ENCODE results near the gene PTPRD.
A peak's percentile ranks its signal among the peaks of the same experiment; 100 is the strongest.

Gene PTPRD

DNA sequence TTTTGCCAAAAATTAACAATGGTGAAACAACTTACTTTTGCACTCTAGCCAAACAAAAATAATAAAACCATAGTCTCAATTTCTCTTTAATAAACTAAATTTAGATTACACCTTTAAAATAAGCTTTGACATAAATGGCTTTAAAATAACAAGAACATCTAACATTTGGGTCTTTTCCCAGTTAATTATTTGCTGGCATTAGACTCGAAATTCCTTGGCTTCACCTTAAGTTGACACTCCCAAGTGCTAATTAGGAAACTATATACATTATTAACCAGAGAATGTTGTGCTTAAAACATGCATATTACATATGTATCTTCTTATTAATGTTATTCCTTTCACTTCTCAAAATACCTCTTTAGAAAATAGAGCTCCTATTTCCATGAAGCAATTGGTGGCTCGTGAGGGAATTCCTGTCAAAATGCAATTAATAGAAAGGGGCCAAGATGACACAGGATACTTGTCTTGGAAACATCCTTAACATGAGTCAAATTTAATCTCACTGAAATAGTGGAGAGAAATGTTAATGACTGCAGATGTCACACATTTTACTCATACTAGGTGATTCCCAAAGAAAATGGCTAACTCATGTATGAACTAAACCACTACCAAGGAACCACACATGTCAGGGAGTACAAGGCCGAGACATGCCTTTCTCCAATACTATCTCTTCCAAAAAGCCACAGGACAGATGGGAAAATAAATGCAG is 1880.3 kb downstream of the PTPRD start:
- WGBS, 2 experiments = 80 to 88% methylated on average over 1 to 3 of the region's 3 CpGs

DNA sequence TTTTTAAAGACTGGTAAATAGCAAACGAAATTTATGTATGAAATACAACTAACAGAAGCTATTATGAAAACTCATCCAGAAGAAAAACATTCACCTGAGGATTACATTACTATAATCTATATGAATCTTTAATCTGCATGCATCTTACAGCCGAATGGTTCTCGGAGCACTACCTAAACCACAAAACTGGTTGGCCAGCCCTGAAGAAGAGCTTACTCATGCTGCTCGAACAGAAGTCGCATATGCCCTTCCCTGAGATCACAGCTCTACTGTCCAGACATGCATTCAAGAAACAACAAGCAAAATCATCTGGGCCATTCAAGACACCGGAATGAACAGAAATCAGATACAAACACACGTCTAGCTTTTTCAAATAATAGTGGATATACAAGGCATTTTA is 1882.2 kb downstream of the PTPRD start:
- Histone ChIP-seq H3K27ac (ENCODE audit: insufficient read depth, low read depth, low read length, poor library complexity, severe bottlenecking) (no peak overlapping the region), H3K4me1 (ENCODE audit: control insufficient read depth, insufficient read depth, low read length) (peaks cover 19% of the 10 kb centered on the region), H3K9me3 (ENCODE audit: control insufficient read depth, low read length) (no peaks in the 10 kb centered on the region), H3K36me3 (ENCODE audit: control insufficient read depth, insufficient read depth, low read length) (no peaks in the 10 kb centered on the region), H3K4me3 (ENCODE audit: insufficient read depth, low read depth, low read length) (no peak overlapping the region), H3K27me3 (ENCODE audit: control insufficient read depth, insufficient read depth, low read length, poor library complexity, severe bottlenecking) (no peaks in the 10 kb centered on the region)
- 88 to 96% methylated on average over 6 to 7 of the region's 7 CpGs for whole genome bisulfite sequencing, 2 experiments

More for the DNA sequence above, 1880.3 kb downstream of the PTPRD start:
- Histone ChIP-seq H3K27me3 (ENCODE audit: control insufficient read depth, insufficient read depth, low read length, poor library complexity, severe bottlenecking) (no peaks in the 10 kb centered on the region), H3K36me3 (ENCODE audit: control insufficient read depth, insufficient read depth, low read length) (no peaks in the 10 kb centered on the region), H3K4me3 (ENCODE audit: insufficient read depth, low read depth, low read length) (no peak overlapping the region), H3K27ac (ENCODE audit: insufficient read depth, low read depth, low read length, poor library complexity, severe bottlenecking) (no peak overlapping the region), H3K9me3 (ENCODE audit: control insufficient read depth, low read length) (no peaks in the 10 kb centered on the region), H3K4me1 (ENCODE audit: control insufficient read depth, insufficient read depth, low read length) (peaks cover 19% of the 10 kb centered on the region)

DNA sequence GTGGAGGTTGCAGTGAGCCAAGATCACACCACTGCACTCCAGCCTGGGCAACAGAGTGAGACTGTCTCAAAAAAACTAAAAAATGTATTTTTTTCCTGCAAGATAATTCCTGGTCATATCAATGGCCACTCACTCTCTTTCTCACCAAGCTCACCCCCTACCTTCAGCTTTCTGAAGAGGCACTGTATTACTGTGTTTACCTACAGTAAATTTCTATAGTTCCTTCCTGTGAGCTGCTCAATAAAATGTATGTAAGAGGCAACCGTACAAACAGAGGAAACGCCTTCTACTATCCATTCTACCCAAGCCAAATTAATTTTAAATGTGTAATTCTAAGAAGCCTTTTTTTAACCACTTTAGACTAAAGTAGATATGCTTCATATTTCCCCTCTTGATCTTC is 1883.9 kb downstream of the PTPRD start:
- Histone ChIP-seq H3K4me3 (ENCODE audit: insufficient read depth, low read depth, low read length) (no peak overlapping the region), H3K9me3 (ENCODE audit: control insufficient read depth, low read length) (no peaks in the 10 kb centered on the region), H3K27me3 (ENCODE audit: control insufficient read depth, insufficient read depth, low read length, poor library complexity, severe bottlenecking) (no peaks in the 10 kb centered on the region), H3K36me3 (ENCODE audit: control insufficient read depth, insufficient read depth, low read length) (no peaks in the 10 kb centered on the region), H3K27ac (ENCODE audit: insufficient read depth, low read depth, low read length, poor library complexity, severe bottlenecking) (no peak overlapping the region), H3K4me1 (ENCODE audit: control insufficient read depth, insufficient read depth, low read length) (peaks cover 6% of the 10 kb centered on the region)
- 86 to 100% methylated on average over 2 of the region's 2 CpGs for WGBS, 2 experiments

DNA sequence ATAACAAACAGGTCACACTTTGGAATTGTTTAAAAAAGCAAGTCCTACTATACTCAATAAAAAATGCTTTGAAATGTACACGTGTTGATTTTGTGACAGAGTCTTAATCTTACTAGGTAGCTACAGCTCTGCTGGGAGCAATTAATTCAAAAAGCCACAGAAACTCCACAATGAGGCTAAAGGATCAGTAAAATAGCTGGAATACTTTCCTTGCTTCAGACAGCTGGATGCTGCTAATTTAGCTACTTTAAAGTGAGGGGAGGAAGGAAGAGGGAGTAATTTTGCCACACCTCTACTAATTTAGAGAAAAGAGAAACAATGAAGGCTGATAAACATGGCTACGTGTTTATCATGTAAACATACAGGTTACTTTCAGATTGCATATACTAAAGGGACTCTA is 1885.6 kb downstream of the PTPRD start:
- H3K27ac ChIP-seq (ENCODE audit: insufficient read depth, low read depth, low read length, poor library complexity, severe bottlenecking) = no peak overlapping the region
- H3K36me3 ChIP-seq (ENCODE audit: control insufficient read depth, insufficient read depth, low read length) = no peaks in the 10 kb centered on the region
- no peaks in the 10 kb centered on the region for H3K27me3 ChIP-seq (ENCODE audit: control insufficient read depth, insufficient read depth, low read length, poor library complexity, severe bottlenecking)
- no peaks in the 10 kb centered on the region for H3K9me3 ChIP-seq (ENCODE audit: control insufficient read depth, low read length)
- H3K4me3 ChIP-seq (ENCODE audit: insufficient read depth, low read depth, low read length) = no peak overlapping the region
- peaks cover 4% of the 10 kb centered on the region for H3K4me1 ChIP-seq (ENCODE audit: control insufficient read depth, insufficient read depth, low read length)
- 74 to 83% methylated on average over 1 to 2 of the region's 2 CpGs for WGBS, 2 experiments

DNA sequence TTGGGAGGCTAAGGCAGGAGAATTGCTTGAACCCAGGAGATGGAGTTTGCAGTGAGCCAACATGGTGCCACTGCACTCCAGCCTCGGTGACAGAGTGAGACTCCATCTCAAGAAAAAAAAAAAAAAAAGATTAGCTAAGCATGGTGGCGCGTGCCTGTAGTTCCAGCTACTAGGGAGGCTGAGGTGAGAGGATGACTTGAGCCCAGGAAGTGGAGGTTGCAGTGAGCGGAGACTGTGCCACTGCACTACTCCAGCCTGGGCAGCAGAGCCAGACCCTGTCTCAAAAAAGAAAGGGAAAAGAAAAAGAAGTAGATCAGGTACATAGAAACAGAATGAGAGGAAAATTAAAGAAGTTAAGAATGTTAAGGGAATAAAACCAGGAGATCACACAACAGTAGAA is 1886.1 kb downstream of the PTPRD start:
- H3K36me3 ChIP-seq (ENCODE audit: control insufficient read depth, insufficient read depth, low read length) = no peaks in the 10 kb centered on the region
- no peaks in the 10 kb centered on the region for H3K9me3 ChIP-seq (ENCODE audit: control insufficient read depth, low read length)
- no peak overlapping the region for H3K4me3 ChIP-seq (ENCODE audit: insufficient read depth, low read depth, low read length)
- 96 to 98% methylated on average over 4 of the region's 4 CpGs for WGBS, 2 experiments
- no peaks in the 10 kb centered on the region for H3K27me3 ChIP-seq (ENCODE audit: control insufficient read depth, insufficient read depth, low read length, poor library complexity, severe bottlenecking)
- no peak overlapping the region for H3K27ac ChIP-seq (ENCODE audit: insufficient read depth, low read depth, low read length, poor library complexity, severe bottlenecking)
- peaks cover 4% of the 10 kb centered on the region for H3K4me1 ChIP-seq (ENCODE audit: control insufficient read depth, insufficient read depth, low read length)

DNA sequence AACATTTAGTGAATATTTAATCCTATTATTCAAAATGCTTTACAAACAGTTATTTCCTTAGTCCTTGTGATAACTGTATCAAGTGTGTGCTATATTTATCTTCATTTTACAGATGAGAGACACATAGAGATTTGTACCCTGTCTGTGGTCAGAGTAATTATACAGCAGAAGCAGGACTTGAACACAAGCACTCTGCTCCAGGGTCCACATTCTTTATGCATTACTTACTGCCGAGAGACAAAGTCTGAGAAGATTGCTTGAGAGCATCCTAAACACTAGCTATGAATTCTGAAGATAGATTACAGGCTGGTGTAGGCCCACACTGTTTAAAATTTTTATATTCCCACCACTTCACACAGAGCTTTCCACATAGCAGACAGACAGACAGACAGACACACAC is 1887.2 kb downstream of the PTPRD start:
- 11% methylated on average over 1 of the region's 1 CpG; no CpG with 5 or more reads in 1 of the 2 experiments for WGBS, 2 experiments
- no peaks in the 10 kb centered on the region for H3K36me3 ChIP-seq (ENCODE audit: control insufficient read depth, insufficient read depth, low read length)
- H3K4me1 ChIP-seq (ENCODE audit: control insufficient read depth, insufficient read depth, low read length) = peaks cover 4% of the 10 kb centered on the region
- H3K4me3 ChIP-seq (ENCODE audit: insufficient read depth, low read depth, low read length) = no peak overlapping the region
- H3K27ac ChIP-seq (ENCODE audit: insufficient read depth, low read depth, low read length, poor library complexity, severe bottlenecking) = no peak overlapping the region
- H3K9me3 ChIP-seq (ENCODE audit: control insufficient read depth, low read length) = no peaks in the 10 kb centered on the region
- H3K27me3 ChIP-seq (ENCODE audit: control insufficient read depth, insufficient read depth, low read length, poor library complexity, severe bottlenecking) = no peaks in the 10 kb centered on the region

DNA sequence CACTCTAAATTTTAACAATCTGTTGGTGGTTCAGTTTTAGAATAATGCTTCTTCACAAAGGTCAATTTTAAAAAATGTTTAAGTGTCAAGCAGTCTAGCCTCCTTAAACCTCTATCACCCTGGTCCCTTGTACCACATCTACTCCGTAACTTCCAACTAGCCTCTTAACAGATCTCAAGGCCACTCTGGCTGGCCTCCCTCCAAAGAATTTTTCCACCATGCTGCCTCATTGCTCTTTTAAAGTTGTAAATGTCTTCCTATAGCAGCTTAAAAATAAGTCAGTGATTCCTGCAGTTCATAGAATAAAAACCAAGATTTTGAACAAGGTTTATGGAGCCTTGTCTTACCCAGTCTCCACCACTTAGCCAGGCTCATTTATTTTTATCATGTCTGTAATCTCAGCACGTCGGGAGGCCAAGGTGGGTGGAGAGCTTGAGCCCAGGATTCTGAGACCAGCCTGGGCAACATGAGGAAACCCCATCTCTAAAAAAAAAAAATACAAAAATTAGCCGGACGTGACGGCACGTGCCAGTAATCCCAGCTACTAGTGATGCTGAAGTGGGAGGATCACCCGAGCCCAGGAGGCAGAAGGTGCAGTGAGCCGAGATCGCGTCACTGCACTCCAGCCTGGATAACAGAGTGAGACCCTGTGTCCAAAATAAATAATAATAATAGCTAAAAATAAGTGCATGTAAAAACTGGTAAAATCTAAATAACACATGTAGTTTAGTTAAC is 1888.4 kb downstream of the PTPRD start:
- H3K27ac ChIP-seq (ENCODE audit: insufficient read depth, low read depth, low read length, poor library complexity, severe bottlenecking) = no peak overlapping the region

DNA sequence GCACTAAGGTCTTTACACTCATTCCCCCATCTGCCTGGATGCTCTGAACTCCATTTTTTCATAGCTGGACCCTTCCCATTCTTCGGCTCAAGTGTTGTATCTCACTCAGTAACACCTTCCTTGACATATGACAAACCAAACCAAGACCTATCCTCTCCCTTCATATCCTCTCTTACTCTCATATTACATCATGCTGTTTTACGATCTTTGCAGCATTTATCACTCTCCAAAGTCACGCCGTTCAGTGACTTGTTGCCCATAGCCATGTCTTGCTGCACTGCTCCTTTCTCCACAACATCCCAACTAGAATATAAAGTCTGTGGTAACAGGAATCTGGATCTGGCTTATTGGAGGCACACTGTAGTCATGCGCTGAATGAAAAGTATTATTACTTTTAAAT is 1889.6 kb downstream of the PTPRD start:
- WGBS, 2 experiments = 93 to 95% methylated on average over 4 to 5 of the region's 5 CpGs
- Histone ChIP-seq H3K4me1 (ENCODE audit: control insufficient read depth, insufficient read depth, low read length) (peaks cover 14% of the 10 kb centered on the region), H3K27ac (ENCODE audit: insufficient read depth, low read depth, low read length, poor library complexity, severe bottlenecking) (no peak overlapping the region)

More for the DNA sequence above, 1888.4 kb downstream of the PTPRD start:
- H3K27me3 ChIP-seq (ENCODE audit: control insufficient read depth, insufficient read depth, low read length, poor library complexity, severe bottlenecking) = no peaks in the 10 kb centered on the region
- 92% methylated on average over 9 to 11 of the region's 11 CpGs for WGBS, 2 experiments
- peaks cover 4% of the 10 kb centered on the region for H3K4me1 ChIP-seq (ENCODE audit: control insufficient read depth, insufficient read depth, low read length)
- H3K36me3 ChIP-seq (ENCODE audit: control insufficient read depth, insufficient read depth, low read length) = no peaks in the 10 kb centered on the region
- no peaks in the 10 kb centered on the region for H3K9me3 ChIP-seq (ENCODE audit: control insufficient read depth, low read length)
- H3K4me3 ChIP-seq (ENCODE audit: insufficient read depth, low read depth, low read length) = no peak overlapping the region

DNA sequence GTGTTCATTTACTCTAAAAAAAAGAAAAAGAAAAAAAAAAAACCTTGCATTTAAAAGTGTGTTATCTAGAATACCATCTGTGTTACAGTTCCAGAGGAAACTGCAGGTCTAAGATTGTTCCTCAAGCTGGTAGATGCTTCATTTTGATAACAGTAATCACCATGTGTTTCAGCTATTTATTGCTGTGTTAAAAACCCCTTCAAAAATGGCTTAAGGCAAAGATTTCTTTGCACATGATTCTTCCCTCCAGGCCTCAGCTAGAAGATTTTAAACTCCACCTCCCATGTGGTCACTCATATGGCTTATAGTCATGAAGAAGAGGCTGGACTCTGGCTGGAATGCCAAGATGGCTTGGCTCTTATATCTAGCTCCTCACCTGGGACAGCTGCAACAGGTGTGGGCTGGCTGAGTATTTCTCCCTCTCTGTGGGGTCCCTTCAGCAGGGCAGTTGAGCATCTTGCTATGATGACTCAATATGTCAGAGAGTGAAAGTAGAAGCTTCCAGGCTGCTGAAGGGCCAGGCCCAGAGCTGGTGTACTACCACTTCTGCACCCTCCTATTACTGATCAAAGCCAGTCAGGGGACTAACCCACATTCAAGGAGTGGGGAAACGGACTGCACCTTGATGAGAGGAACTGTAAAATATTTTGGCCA is 1892.8 kb downstream of the PTPRD start:
- 89 to 100% methylated on average over 1 of the region's 1 CpG for WGBS, 2 experiments
- Histone ChIP-seq H3K27ac (ENCODE audit: insufficient read depth, low read depth, low read length, poor library complexity, severe bottlenecking) (no peak overlapping the region), H3K4me3 (ENCODE audit: insufficient read depth, low read depth, low read length) (no peak overlapping the region), H3K36me3 (ENCODE audit: control insufficient read depth, insufficient read depth, low read length) (no peaks in the 10 kb centered on the region), H3K27me3 (ENCODE audit: control insufficient read depth, insufficient read depth, low read length, poor library complexity, severe bottlenecking) (no peaks in the 10 kb centered on the region), H3K9me3 (ENCODE audit: control insufficient read depth, low read length) (no peaks in the 10 kb centered on the region), H3K4me1 (ENCODE audit: control insufficient read depth, insufficient read depth, low read length) (peaks cover 20% of the 10 kb centered on the region)

More for the DNA sequence above, 1889.6 kb downstream of the PTPRD start:
- Histone ChIP-seq H3K9me3 (ENCODE audit: control insufficient read depth, low read length) (no peaks in the 10 kb centered on the region), H3K36me3 (ENCODE audit: control insufficient read depth, insufficient read depth, low read length) (no peaks in the 10 kb centered on the region), H3K27me3 (ENCODE audit: control insufficient read depth, insufficient read depth, low read length, poor library complexity, severe bottlenecking) (no peaks in the 10 kb centered on the region), H3K4me3 (ENCODE audit: insufficient read depth, low read depth, low read length) (no peak overlapping the region)

DNA sequence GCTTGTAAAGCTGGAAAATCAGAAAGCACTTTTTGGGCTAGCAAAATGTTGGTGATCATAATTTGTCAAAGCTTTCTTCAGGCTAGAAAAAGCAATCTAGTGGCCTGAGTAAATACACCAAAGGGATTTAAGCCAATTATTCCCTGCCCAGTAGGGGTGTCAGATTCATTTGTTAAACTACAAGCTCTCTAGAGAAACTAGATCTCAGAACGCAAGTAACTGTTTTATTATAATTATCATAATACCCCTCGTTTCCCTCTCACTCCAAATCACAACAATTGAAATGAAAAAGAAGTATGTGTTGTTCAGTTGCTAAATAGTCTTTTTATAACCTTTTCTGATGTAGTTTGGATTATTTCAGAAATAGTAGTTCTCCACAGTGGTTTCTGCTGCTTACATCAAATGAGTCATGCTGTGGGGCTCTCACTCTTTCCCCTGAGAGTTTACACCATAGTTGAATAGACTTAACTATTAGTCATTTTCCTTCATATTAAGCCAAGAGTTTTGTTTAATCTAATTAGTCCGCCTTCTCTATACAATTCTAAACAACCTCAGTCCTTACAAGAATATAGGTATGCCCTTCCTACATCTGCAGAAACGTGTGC is 1894.6 kb downstream of the PTPRD start:
- no peak overlapping the region for H3K4me3 ChIP-seq (ENCODE audit: insufficient read depth, low read depth, low read length)
- peaks cover 19% of the 10 kb centered on the region for H3K4me1 ChIP-seq (ENCODE audit: control insufficient read depth, insufficient read depth, low read length)
- H3K27ac ChIP-seq (ENCODE audit: insufficient read depth, low read depth, low read length, poor library complexity, severe bottlenecking) = peak overlapping the region; percentile 57
- no peaks in the 10 kb centered on the region for H3K27me3 ChIP-seq (ENCODE audit: control insufficient read depth, insufficient read depth, low read length, poor library complexity, severe bottlenecking)
- H3K9me3 ChIP-seq (ENCODE audit: control insufficient read depth, low read length) = no peaks in the 10 kb centered on the region
- 43 to 49% methylated on average over 2 to 3 of the region's 4 CpGs for WGBS, 2 experiments
- no peaks in the 10 kb centered on the region for H3K36me3 ChIP-seq (ENCODE audit: control insufficient read depth, insufficient read depth, low read length)
